ENCODE measurements around the gene MYL4. TPM values are rescaled to one million over a fixed set of nuclear protein-coding genes. Genes with fewer than 3 reads are reported as not detected.
"Not testable (repeated sequence)": the region's sequence is repeated elsewhere in the genome, so short reads cannot be mapped to it uniquely, and the experiment has no call there.

Gene MYL4
- total RNA-seq, 4 donors from 2014 or later: 0.50 to 0.52 TPM; not detected in 2

GRCh38 chr17:47264166-47264565 lies 55.0 kb downstream of the MYL4 start:
- intact Hi-C loops (cut with DNase I): no loop called here
- H3K27me3 ChIP-seq: no peaks in the 10 kb centered on the region
- WGBS: 90% methylated on average over 2 of the region's 2 CpGs
- no peaks in the 10 kb centered on the region for H3K9me3 ChIP-seq
- no peak for DNase-seq (ENCODE audit: extremely low spot score)
- H3K36me3 ChIP-seq: no peaks in the 10 kb centered on the region
- TF ChIP-seq POLR2AphosphoS5 (IDR thresholded peaks at IDR 0.05) (no peak), EP300 (IDR thresholded peaks at IDR 0.05) (no peak), CTCF (IDR thresholded peaks at IDR 0.05) (no peak)
- no peak overlapping the region for H3K27ac ChIP-seq (replicated peaks in 1 of 4)
- H3K4me3 ChIP-seq: no peak overlapping the region
- peaks cover 22 to 53% (median 30%) of the 10 kb centered on the region in 4 donors for H3K4me1 ChIP-seq

- Histone ChIP-seq H3K27ac (replicated peaks in 1 of 4) (peak overlapping the region; percentile 17 to 41 (median 38)), H3K4me3 (no peak overlapping the region), H3K36me3 (no peaks in the 10 kb centered on the region), H3K27me3 (no peaks in the 10 kb centered on the region), H3K4me1 (peaks cover 25 to 61% (median 35%) of the 10 kb centered on the region in 4 donors), H3K9me3 (no peaks in the 10 kb centered on the region)
- TF ChIP-seq POLR2AphosphoS5 (IDR thresholded peaks at IDR 0.05) (peak; percentile 30 to 43), POLR2A (IDR thresholded peaks at IDR 0.05; ENCODE audit: low read depth) (no peak), CTCF (IDR thresholded peaks at IDR 0.05) (no peak), EP300 (IDR thresholded peaks at IDR 0.05) (no peak)
- intact Hi-C loops (cut with DNase I): no loop called here
- DNase-seq (ENCODE audit: extremely low spot score): no peak
- 73% methylated on average over 2 of the region's 2 CpGs for WGBS
Measured at GRCh38 chr17:47265983-47266541, 56.9 kb downstream of the MYL4 start.

GRCh38 chr17:47266782-47267181 lies 57.6 kb downstream of the MYL4 start:
- peak overlapping the region in 3 of 4 donors; percentile 36 to 41 (median 40) for H3K27ac ChIP-seq (replicated peaks in 1 of 4)
- TF ChIP-seq EP300 (IDR thresholded peaks at IDR 0.05): no peak
- TF ChIP-seq POLR2AphosphoS5 (IDR thresholded peaks at IDR 0.05): no peak
- no peak for TF ChIP-seq CTCF (IDR thresholded peaks at IDR 0.05)
- TF ChIP-seq POLR2A (IDR thresholded peaks at IDR 0.05; ENCODE audit: low read depth): no peak

GRCh38 chr17:47267354-47267828 lies 58.2 kb downstream of the MYL4 start:
- Histone ChIP-seq H3K27ac (replicated peaks in 1 of 4) (peak overlapping the region in 2 of 4 donors; percentile 3 to 41), H3K27me3 (no peaks in the 10 kb centered on the region), H3K4me3 (no peak overlapping the region), H3K4me1 (peaks cover 25 to 56% (median 34%) of the 10 kb centered on the region in 4 donors), H3K36me3 (no peaks in the 10 kb centered on the region), H3K9me3 (no peaks in the 10 kb centered on the region)
- no peak for DNase-seq (ENCODE audit: extremely low spot score)
- 43% methylated on average over 1 of the region's 1 CpG for WGBS
- intact Hi-C loops (cut with DNase I): no loop called here
- TF ChIP-seq EP300 (IDR thresholded peaks at IDR 0.05): no peak
- TF ChIP-seq POLR2A (IDR thresholded peaks at IDR 0.05; ENCODE audit: low read depth): no peak
- TF ChIP-seq CTCF (IDR thresholded peaks at IDR 0.05): no peak
- no peak for TF ChIP-seq POLR2AphosphoS5 (IDR thresholded peaks at IDR 0.05)

More at GRCh38 chr17:47266782-47267181, 57.6 kb downstream of the MYL4 start:
- no peaks in the 10 kb centered on the region for H3K36me3 ChIP-seq
- no peak for DNase-seq (ENCODE audit: extremely low spot score)
- WGBS: 76% methylated on average over 6 of the region's 6 CpGs
- H3K4me3 ChIP-seq: no peak overlapping the region
- peaks cover 25 to 61% (median 35%) of the 10 kb centered on the region in 4 donors for H3K4me1 ChIP-seq
- intact Hi-C loops (cut with DNase I): no loop called here
- no peaks in the 10 kb centered on the region for H3K9me3 ChIP-seq
- H3K27me3 ChIP-seq: no peaks in the 10 kb centered on the region

GRCh38 chr17:47268964-47269363 lies 59.8 kb downstream of the MYL4 start:
- DNase-seq (ENCODE audit: extremely low spot score); intact Hi-C loops (cut with DNase I); H3K4me3 ChIP-seq; H3K36me3 ChIP-seq; H3K9me3 ChIP-seq; H3K27me3 ChIP-seq; H3K27ac ChIP-seq (replicated peaks in 1 of 4): not testable (repeated sequence)
- 92% methylated on average over 3 of the region's 3 CpGs for WGBS
- H3K4me1 ChIP-seq: peaks cover 21 to 51% (median 31%) of the 10 kb centered on the region in 4 donors

GRCh38 chr17:47269561-47270280 lies 60.6 kb downstream of the MYL4 start:
- H3K27me3 ChIP-seq; H3K4me3 ChIP-seq; H3K36me3 ChIP-seq; H3K9me3 ChIP-seq; DNase-seq (ENCODE audit: extremely low spot score); intact Hi-C loops (cut with DNase I): not testable (repeated sequence)
- H3K4me1 ChIP-seq: peaks cover 25 to 51% (median 39%) of the 10 kb centered on the region in 4 donors
- peak overlapping the region in 1 of 4 donors; percentile 10 for H3K27ac ChIP-seq (replicated peaks in 1 of 4)
